Stimulated activated CD4-positive, alpha-beta T cell treated with anti-CD3 and anti-CD28 coated beads, Interleukin-15, amount 100 ng/mL, for 24 hours (primary cell): ENCODE measurements around the gene TSPAN17.

Experiments
- DNase-seq: peaks from one replicate; pipeline ENCODE4 v3.0.0-alpha.2; 2020

The TSPAN17 gene

DNA sequence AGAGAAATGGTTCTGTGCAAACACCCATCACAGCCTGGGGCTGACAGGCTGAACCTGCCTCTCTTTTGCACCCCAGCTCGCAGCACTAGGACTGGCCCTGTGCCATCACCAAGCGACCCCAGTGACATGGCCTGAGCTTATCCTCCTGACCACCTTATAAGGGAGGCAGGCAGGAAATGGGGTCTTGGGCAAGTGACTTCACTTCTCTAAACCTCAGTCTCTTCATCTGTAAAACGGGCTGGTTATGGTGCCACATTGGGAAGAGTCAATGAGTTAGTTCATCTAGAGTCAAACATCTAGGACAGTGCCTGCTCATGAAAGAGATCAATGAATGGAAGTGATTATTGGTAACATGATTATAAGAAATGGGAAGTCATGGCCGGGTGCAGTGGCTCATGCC lies 23.1 kb upstream of the TSPAN17 start:
- DNase-seq: no peak

DNA sequence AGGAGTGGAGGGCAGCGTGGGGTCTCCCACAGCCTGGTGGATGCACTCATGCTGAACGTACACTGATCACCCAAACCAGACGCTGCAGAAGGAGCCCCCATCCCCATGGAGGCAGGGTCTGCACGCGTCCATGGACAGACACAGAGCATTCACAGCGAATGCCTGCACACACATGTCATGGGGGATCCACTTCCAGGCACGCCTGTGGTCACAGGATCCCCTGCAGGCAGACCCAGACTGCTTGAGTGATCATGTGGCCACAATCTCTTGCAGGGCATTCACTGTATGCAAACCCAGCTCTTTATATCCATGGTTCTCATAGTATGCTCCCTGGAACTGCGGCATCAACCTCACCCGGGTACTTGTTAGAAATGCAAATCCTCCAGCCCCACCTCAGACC lies 22.3 kb upstream of the TSPAN17 start:
- DNase-seq: no peak

DNA sequence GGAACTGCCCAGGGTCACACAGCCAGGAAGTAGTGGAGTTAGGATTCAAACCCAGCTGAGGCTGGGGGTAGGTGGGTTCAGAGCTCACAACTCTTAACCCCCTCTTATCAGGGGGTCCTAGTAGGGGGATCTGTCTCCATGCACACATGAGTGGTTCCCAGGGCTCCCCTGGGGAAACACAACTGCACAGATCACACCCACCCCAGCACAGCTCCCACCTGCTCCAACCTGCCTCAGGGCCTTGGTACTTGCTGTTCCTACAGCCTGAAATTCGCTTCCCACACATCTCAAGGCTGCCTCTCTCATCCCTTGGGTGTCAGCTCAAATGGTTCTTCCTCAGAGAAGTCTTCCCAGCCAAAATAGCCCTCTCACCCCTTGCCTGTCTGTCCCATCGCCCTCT lies 21.8 kb upstream of the TSPAN17 start:
- DNase-seq: no peak

- no peak for DNase-seq
Measured at GRCh38 chr5:176625966-176626875, 21.1 kb upstream of the TSPAN17 start.

GRCh38 chr5:176626876-176627236 lies 20.4 kb upstream of the TSPAN17 start:
- no peak for DNase-seq

DNA sequence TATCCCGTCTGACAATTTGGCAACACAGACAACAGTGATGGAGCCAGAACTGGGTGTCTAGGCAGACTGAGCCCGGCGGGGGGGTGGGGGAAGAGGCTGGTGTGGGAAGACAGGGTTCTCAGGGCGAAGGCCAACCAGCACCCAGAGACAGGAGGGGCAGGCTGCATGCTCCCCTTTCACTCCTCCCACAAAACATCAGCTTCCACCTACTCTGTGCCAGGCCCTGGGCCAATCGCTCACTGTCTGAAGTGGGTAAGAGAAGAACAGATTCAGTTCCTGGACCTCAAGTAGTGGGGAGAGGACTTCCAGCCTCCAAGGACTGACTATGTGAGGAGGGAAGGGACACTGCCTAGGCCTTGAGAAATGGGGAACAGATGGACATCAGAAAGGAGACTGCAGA lies 19.7 kb upstream of the TSPAN17 start:
- DNase-seq: no peak

DNA sequence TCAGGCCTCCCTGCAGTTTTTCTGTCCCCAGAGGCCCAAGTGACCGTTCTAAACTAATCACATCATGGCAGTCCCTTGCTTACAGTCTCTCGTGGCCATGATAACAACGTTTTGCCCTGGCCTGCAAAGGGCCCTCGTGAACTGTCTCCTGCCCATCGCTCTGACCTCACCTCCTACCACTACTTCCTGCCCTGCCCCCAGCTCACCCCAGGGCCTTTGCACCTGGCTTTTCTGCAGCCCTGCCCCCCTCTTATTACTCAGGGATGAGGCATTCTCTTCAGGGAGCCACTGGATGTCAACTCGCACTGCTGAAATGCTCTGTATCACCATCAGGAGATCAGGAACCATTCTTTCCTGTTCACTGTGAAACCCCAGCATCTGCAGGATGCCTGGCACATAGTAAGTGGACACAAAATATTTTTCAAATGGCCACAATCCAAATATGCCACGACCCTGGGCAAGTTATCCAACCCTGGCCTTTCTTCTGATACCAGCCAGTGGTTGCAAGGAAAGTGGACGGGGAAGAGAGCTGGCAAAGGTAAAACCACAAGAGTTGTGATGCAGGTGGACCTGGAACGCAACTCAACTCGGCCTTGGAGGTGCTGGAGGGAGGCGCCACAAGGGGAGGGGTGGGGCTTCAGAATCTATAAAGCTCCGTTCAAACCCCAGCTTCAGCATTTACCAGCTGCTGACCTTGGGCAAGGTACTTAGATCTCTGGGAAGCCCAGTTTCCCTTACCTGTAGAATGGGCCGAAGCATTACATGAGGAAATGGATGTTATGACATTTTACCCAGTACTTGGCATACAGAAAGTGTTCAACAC lies 18.7 kb upstream of the TSPAN17 start:
- no peak for DNase-seq

DNA sequence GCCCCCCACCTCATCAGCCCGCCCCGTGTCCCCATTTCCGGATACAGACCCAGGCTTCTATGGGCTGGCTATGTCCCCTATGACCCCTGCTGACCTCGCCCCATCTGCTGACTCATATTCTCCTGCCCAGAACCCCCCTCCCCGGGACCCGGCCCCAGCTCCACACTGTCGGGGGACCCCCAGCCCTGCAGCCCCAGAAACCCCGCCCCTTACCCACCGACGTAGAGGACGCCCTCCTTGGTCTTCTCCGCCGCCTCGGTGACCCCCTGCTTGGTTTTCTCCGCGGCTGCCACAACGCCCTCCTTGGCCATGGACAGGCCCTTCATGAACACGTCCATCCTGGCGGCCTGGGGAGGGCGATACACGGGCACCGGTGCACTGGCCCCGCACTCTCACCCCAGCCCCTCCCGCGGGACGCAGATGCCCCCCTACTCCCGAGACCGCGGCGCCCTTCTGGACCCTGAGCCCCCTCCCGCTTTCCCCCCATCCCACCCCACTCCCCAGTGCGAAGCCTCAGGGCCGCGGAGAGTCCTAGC lies 17.9 kb upstream of the TSPAN17 start:
- DNase-seq: no peak

GRCh38 chr5:176629853-176630680 lies 17.2 kb upstream of the TSPAN17 start, which contains the start of the genes EIF4E1B and SNCB:
Gene EIF4E1B, plus strand, starts transcription at chr5:176630675. Its CDS starts 12,113 bp downstream, at chr5:176642788.
Gene SNCB, minus strand, starts transcription at chr5:176630534. Its CDS starts 880 bp downstream, at chr5:176629654.
- DNase-seq: peak; percentile 78

DNA sequence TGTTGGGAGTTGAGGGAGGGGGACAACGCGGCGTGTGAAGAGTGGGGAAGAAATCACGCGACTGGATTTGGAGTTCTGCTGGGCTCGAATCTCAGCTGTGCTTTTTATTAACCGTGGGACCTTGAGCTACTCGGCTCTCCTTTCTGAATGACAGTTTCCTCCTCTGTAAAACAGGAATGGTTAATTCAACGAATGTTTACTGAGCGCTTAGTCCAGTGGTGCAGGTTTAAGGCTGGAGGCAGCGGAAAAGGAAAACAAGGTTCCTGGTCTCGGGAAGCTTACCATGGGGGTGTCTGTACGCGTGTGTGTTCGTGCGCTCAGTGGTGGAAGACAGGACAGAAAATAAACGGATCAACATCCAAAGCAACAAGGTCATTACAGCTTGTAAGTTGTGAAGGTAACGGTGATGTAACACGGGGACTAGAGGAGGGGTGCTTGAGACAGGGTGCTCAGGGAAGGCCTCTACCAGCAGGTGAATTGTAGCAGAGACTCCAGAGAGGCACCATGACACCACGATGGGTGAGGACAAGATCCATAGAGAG lies 16.5 kb upstream of the TSPAN17 start:
- DNase-seq: no peak

DNA sequence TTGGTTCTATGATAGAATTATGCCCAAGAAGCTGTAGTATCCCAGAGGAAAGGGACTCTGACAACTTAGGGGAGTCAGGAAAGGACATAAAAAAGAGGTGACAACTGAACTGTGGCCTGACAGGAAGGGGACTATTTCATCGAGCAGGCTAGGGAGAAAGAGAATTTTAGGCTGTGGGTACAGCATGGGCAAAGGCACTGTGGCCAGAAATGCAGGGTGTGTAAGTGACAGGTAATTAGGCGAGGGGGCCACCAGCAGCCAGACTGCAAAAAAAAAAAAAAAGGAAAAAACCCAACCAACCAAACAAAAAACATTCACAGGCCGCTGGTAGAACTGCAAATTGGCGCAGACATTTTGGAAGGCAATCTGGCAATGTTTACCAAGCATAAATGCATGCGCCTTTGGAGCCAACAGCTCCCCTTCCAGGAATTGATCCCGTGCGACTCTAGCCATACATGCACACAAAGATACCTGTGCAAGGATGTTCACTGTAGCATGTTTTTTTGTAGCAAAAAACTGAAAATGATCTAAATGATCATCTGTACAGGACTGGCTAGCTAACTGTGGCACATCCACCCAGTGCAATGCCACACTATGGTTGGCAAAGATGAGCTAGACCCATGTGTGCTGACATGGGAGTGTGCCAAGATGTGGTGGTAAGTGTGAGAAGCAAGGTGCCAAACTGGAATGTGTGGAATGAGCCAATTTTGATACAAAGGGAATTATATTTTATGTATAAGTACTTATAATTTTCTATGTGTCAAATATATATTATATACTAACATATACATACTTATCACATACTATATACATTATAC lies 15.7 kb upstream of the TSPAN17 start:
- DNase-seq: no peak

DNA sequence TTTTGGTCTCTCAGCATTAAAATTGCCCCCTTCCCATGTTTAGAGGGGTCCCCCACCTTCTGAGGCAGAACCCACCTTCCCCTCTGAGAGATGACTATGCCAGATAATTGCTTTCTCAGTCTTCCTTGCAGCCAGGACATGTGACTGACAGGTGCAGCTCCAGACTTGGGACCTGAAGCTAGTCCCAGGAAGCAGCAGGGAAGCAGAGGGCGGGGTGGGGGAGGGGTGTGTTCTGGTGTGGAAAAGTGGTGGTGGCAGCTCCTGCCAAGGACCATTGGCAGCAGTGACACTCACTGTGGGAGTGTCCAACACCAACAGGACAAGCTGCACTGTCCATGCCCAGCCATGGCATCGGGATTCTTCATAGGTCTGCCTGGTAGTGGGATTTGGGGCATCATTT lies 14.5 kb upstream of the TSPAN17 start:
- DNase-seq: no peak

- DNase-seq: no peak
Measured at GRCh38 chr5:176633598-176633997, 13.7 kb upstream of the TSPAN17 start.

- no peak for DNase-seq
Measured at GRCh38 chr5:176636426-176636825, 10.9 kb upstream of the TSPAN17 start.

DNA sequence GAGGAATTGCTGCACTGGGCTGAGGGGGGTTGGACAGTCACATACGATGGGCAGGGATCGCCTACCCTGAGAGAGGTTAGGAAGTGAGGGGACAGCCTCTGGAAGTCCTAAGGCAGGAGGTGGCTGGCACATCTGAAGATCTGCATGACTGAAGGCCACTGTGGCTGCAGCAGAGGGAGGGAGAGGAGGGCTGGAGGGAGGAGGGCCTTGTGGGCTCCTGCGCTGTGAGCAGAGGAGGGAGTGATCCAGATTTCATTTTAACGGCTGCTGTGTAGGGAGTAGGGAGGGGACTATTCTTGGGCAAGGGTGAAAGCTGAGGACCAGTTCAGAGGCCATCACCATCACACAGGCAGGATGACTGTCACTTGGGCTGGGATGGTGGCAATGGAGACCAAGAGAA lies 9.7 kb upstream of the TSPAN17 start:
- no peak for DNase-seq

DNA sequence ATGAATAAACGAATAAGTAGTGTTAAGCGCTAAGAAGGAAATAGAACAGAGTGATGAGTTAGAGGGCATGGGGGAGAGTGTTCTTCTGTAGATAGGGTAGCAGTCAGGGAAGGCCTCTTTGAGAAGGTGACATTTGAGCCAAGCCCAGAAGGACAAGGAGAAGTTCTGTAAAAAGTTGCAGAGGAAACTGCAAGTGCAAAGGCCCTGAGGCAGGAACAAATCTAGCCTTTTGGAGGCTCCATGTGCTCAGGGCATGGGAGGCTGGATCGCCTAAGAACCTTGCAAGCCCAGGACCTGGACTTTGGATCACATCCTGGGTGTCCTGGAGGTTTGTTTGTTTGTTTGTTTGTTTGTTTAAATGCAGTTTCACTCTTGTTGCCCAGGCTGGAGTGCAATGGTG lies 8.8 kb upstream of the TSPAN17 start:
- no peak for DNase-seq

DNA sequence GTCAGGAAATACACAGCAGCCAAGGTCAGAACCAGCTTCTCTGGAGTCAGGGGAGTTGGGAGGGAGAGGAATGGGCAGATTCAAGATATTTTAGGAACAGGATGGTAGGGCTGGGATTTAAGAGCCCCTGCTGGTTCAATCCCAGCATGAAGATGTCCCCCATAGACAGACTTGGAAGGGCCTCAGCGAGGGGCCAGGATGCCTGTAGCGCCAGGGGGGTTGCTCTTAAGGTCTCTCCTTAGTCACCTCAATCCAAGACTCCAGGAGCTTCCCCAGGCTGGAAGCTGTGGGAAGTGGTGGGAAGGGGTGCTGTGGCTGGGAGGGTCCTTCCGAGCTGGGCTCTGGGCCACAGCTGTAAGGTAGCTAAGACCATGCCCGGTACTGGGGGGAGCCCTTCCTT lies 8.1 kb upstream of the TSPAN17 start:
- DNase-seq: no peak

DNA sequence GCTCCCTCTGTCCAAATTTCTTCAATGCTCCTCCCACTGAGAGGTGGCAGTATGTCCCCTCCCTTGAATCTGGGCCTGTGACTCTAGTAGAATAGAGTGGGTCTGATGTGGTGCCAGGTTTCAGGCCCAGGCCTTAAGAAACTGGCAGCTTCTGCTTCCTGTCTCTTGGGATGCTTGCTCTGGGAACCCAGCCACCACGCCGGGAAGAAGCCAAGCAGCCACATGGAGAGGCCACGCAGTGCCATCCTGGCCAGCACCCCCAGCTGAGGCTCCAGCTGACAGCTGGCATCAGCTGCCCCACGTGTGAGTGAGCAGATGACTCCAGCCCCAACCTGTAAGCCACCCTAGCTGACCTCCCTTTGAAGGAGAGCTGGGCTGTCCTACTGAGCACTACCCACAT lies 7.3 kb upstream of the TSPAN17 start:
- no peak for DNase-seq

DNA sequence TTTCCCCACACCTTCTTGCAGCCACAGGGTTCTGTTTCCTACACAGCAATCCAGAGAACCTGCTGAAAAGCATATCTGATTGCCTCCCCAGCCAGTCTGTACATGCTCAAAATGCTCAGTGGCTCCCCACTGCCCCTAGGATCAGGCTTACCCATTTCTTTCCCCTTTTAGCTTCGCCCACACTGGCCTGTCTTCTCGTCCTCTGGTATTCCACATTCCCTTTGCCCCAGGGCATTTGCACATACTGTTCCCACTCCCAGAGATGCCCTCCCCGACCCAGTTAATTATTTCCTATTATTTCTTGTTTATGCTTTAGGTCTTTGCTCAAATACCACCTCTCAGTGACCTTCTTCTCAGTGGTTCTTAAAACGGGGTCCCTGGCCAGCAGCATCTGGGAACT lies 6.7 kb upstream of the TSPAN17 start:
- DNase-seq: no peak

GRCh38 chr5:176642675-176643490 lies 4.4 kb upstream of the TSPAN17 start:
- no peak for DNase-seq
